Adrenal gland (tissue), 12 donors: Measurements from ENCODE around the gene PRM2. TPM values are rescaled to one million over a fixed set of nuclear protein-coding genes. Genes with fewer than 3 reads are reported as not detected.
"Not testable (repeated sequence)": the region's sequence is repeated elsewhere in the genome, so short reads cannot be mapped to it uniquely, and the experiment has no call there.

ENCODE experiments used
- DNase-seq, 7 donors: peaks; one replicate each; pipeline ENCODE4 v3.0.0-alpha.2; 2019 to 2020
- H3K27ac ChIP-seq, 5 donors: fragments of 200-600 bp; sonication (generic) in 4 of 5; 1 replicate in 3 of 5; 2 replicates in 2 of 5; pipeline versions ENCODE4 v1.5.1 to v1.8.0; 2016 to 2020; ENCODE audit warnings: mild to moderate bottlenecking in 1 of 5
- H3K27me3 ChIP-seq: fragments of 200-600 bp; 2 replicates; pipeline ENCODE4 v1.8.0; 2021
- H3K36me3 ChIP-seq, 2 donors: fragments of 200-600 bp; replicated peaks in 1 of 2; 1 replicate in 1 of 2; 2 replicates in 1 of 2; pipeline versions ENCODE4 v1.5.1 to v1.8.0; 2018 to 2022
- H3K4me1 ChIP-seq, 2 donors: fragments of 200-600 bp; replicated peaks in 1 of 2; 1 replicate in 1 of 2; 2 replicates in 1 of 2; pipeline versions ENCODE4 v1.5.1 to v1.8.0; 2018 to 2021
- H3K4me3 ChIP-seq, 4 donors: fragments of 200-600 bp; sonication (generic) in 3 of 4; one replicate each; pipeline ENCODE4 v1.5.1; 2016 to 2018
- H3K9me3 ChIP-seq, 3 donors: fragments of 200-600 bp; sonication (generic) in 1 of 3; replicated peaks in 1 of 3; 1 replicate in 2 of 3; 2 replicates in 1 of 3; pipeline versions ENCODE4 v1.5.1 to v1.8.0; 2016 to 2021
- CTCF ChIP-seq, 6 experiments: fragments of 450-650 bp in 4 of 6; fragments of 200-600 bp in 2 of 6; sonication (generic) in 1 of 6; IDR thresholded peaks; 1 replicate in 5 of 6; 2 replicates in 1 of 6; pipeline versions ENCODE4 v1.5.1 to v1.8.0; 2016 to 2021; ENCODE audit warnings: antibody characterized with exemption in 6 of 6, mild to moderate bottlenecking in 2 of 6, moderate library complexity in 1 of 6
- POLR2A ChIP-seq, 2 donors: fragments of 450-650 bp; IDR thresholded peaks; one replicate each; pipeline ENCODE4 v1.6.1; 2017; ENCODE audit warnings: antibody characterized with exemption in 2 of 2, mild to moderate bottlenecking in 2 of 2, moderate library complexity in 1 of 2
- WGBS, 4 donors: extraction: QIAGEN DNeasy Blood & Tissue Kit in 2 of 4; methylation state at CpG; one replicate each; pipeline versions ENCODE4 v1.1.5 to v1.1.7; 2013 to 2017; 5-methylcytosine and 5-hydroxymethylcytosine counted together
- intact Hi-C, 2 donors: fragments of 100-400 bp; cut with DNase I; formaldehyde crosslinking; loops; one replicate each; pipeline versions ENCODE4 v1.14.1 to v1.15.0; 2022 to 2023
- polyA plus RNA-seq, 3 donors: library from polyadenylated mRNA; stranded (reverse); fragments of 200-250 nt in 2 of 3; fragments of 350-450 nt in 1 of 3; fragmentation: Illumina TruSeq in 1 of 3; extraction: RNeasy Lipid Tissue Mini Kit (QIAGEN cat#74804) in 1 of 3; gene quantifications; one replicate each; pipeline ENCODE4 v1.2.3, GENCODE V29; 2013 to 2014
- total RNA-seq, 9 donors: library from RNA; depleted of rRNA in 4 of 9; stranded (reverse); fragments of >200 nt in 4 of 9; fragments of 120-200 nt in 1 of 9; fragmentation: NEBNext Ultra II Directional in 1 of 9; extraction: Animal tissue kit (Norgen Biotek cat#: 25700) in 1 of 9; gene quantifications; one replicate each; pipeline versions ENCODE4 v1.1.0 to v1.2.4, GENCODE V29; 2013 to 2023
- donor health status: healthy with polysubstance abuse.
- donor health status: Bipolar disorder and iron deficiency.
- donor health status: DM: yes; HTN: yes; CAD: no.
- donor health status: DM: no; HTN: no; CAD: no.
- donor health status: DM: no; HTN: no; CAD: no.
- donor health status: DM: yes; HTN: yes; CAD: no.

The PRM2 gene
- total and polyA plus RNA-seq, 12 donors = not detected

GRCh38 chr16:11291091-11291703 is 14.9 kb upstream of the PRM2 start:
- DNase-seq = no peak
- intact Hi-C loops = loop anchor here in 1 of 2 donors (10.0 kb wide), 1 partner anchor 46 kb away; no protein-coding TSS in a partner anchor
- Histone ChIP-seq H3K27ac (no peak overlapping the region), H3K36me3 (no peaks in the 10 kb centered on the region), H3K4me3 (no peak overlapping the region), H3K27me3 (no peaks in the 10 kb centered on the region), H3K4me1 (no peaks in the 10 kb centered on the region), H3K9me3 (no peaks in the 10 kb centered on the region)
- WGBS, 4 donors = 78 to 82% (median 81%) methylated on average over 10 of the region's 10 CpGs
- TF ChIP-seq POLR2A (IDR thresholded peaks at IDR 0.05) (no peak), CTCF (IDR thresholded peaks at IDR 0.05) (no peak)

- Histone ChIP-seq H3K27ac (no peak overlapping the region), H3K4me1 (no peaks in the 10 kb centered on the region), H3K27me3 (no peaks in the 10 kb centered on the region), H3K36me3 (no peaks in the 10 kb centered on the region), H3K4me3 (no peak overlapping the region), H3K9me3 (no peaks in the 10 kb centered on the region)
- 88 to 92% (median 89%) methylated on average over 8 of the region's 8 CpGs for WGBS, 4 donors
- TF ChIP-seq POLR2A (IDR thresholded peaks at IDR 0.05) (no peak), CTCF (IDR thresholded peaks at IDR 0.05) (no peak)
- no peak for DNase-seq
- intact Hi-C loops = loop anchor here in 1 of 2 donors (10.0 kb wide), 1 partner anchor 45 kb away; no protein-coding TSS in a partner anchor
Measured at GRCh38 chr16:11290102-11290893, 14.0 kb upstream of the PRM2 start.

GRCh38 chr16:11289696-11290095 is 13.4 kb upstream of the PRM2 start:
- not testable (repeated sequence) for H3K27ac ChIP-seq, H3K9me3 ChIP-seq, H3K36me3 ChIP-seq, H3K27me3 ChIP-seq, DNase-seq, H3K4me3 ChIP-seq, H3K4me1 ChIP-seq
- intact Hi-C loops = loop anchor here in 1 of 2 donors (10.0 kb wide), 1 partner anchor 45 kb away; no protein-coding TSS in a partner anchor
- WGBS, 4 donors = 76 to 97% (median 86%) methylated on average over 4 of the region's 4 CpGs

GRCh38 chr16:11289202-11289601 is 12.9 kb upstream of the PRM2 start:
- WGBS, 4 donors = 96 to 100% (median 97%) methylated on average over 2 of the region's 2 CpGs
- no peak for DNase-seq
- H3K9me3 ChIP-seq = no peaks in the 10 kb centered on the region
- no peak overlapping the region for H3K4me3 ChIP-seq
- no peak overlapping the region for H3K27ac ChIP-seq
- H3K4me1 ChIP-seq = no peaks in the 10 kb centered on the region
- intact Hi-C loops = no loop called here
- no peaks in the 10 kb centered on the region for H3K36me3 ChIP-seq
- no peaks in the 10 kb centered on the region for H3K27me3 ChIP-seq
- TF ChIP-seq CTCF (IDR thresholded peaks at IDR 0.05) (no peak), POLR2A (IDR thresholded peaks at IDR 0.05) (no peak)
